Progenitor cell of endocrine pancreas (in vitro differentiated cells): Measurements from ENCODE around the gene SIL1. TPM values are rescaled to one million over a fixed set of nuclear protein-coding genes. Genes with fewer than 3 reads are reported as not detected.

Experiments used
- DNase-seq: peaks from one replicate; pipeline ENCODE4 v3.0.0; 2021; ENCODE audit warnings: low spot score; ENCODE audit not compliant: unreplicated experiment
- H3K27ac Mint-ChIP-seq: 2 replicates; pipeline ENCODE4 v1.8.0; 2021; ENCODE audit warnings: mild to moderate bottlenecking, moderate library complexity, mixed read lengths
- H3K27me3 Mint-ChIP-seq: 2 replicates; pipeline ENCODE4 v1.8.0; 2021; ENCODE audit warnings: mixed read lengths
- H3K36me3 Mint-ChIP-seq: 2 replicates; pipeline ENCODE4 v1.8.0; 2022; ENCODE audit warnings: mixed read lengths; ENCODE audit not compliant: insufficient read depth
- H3K4me1 Mint-ChIP-seq: 2 replicates; pipeline ENCODE4 v1.8.0; 2021; ENCODE audit warnings: low read depth, mixed read lengths
- H3K4me3 Mint-ChIP-seq: 2 replicates; pipeline ENCODE4 v1.8.0; 2021; ENCODE audit warnings: low read depth, mild to moderate bottlenecking, moderate library complexity, mixed read lengths
- H3K9me3 Mint-ChIP-seq: 2 replicates; pipeline ENCODE4 v1.8.0; 2021; ENCODE audit warnings: low read depth, mixed read lengths
- CTCF ChIP-seq: fragments of 200-600 bp; sonication (generic); IDR thresholded peaks from one replicate; pipeline ENCODE4 v1.5.0; 2021; ENCODE audit warnings: antibody characterized with exemption, mild to moderate bottlenecking; ENCODE audit not compliant: unreplicated experiment
- total RNA-seq: library from RNA; stranded (reverse); gene quantifications from 2 replicates; pipeline ENCODE4 v1.2.1, GENCODE V29; 2021

The SIL1 gene
- total RNA-seq, 1 donor from 2014 or later: 26.0 TPM

- Mint-ChIP-seq H3K27ac (no peak overlapping the region), H3K27me3 (no peaks in the 10 kb centered on the region), H3K9me3 (peaks cover 3% of the 10 kb centered on the region), H3K4me3 (no peak overlapping the region), H3K4me1 (no peaks in the 10 kb centered on the region), H3K36me3 (peaks cover 4% of the 10 kb centered on the region)
- no peak for TF ChIP-seq CTCF
- no peak for DNase-seq
Observed at GRCh38 chr5:139027150-139027549, 171.0 kb downstream of the SIL1 start.

GRCh38 chr5:139025651-139026050, 172.5 kb downstream of the SIL1 start:
- Mint-ChIP-seq H3K4me3 (no peak overlapping the region), H3K27me3 (no peaks in the 10 kb centered on the region), H3K9me3 (no peaks in the 10 kb centered on the region), H3K4me1 (no peaks in the 10 kb centered on the region), H3K27ac (no peak overlapping the region), H3K36me3 (peaks cover 4% of the 10 kb centered on the region)
- no peak for TF ChIP-seq CTCF
- DNase-seq: no peak

GRCh38 chr5:139023286-139023685, 174.9 kb downstream of the SIL1 start:
- Mint-ChIP-seq H3K9me3 (no peaks in the 10 kb centered on the region), H3K27me3 (no peaks in the 10 kb centered on the region), H3K27ac (no peak overlapping the region), H3K4me1 (no peaks in the 10 kb centered on the region), H3K36me3 (peaks cover 6% of the 10 kb centered on the region), H3K4me3 (no peak overlapping the region)
- no peak for DNase-seq
- no peak for TF ChIP-seq CTCF

- no peak overlapping the region for H3K4me3 Mint-ChIP-seq
- no peak for DNase-seq
- H3K27me3 Mint-ChIP-seq: no peaks in the 10 kb centered on the region
- no peak for TF ChIP-seq CTCF
- peaks cover 5% of the 10 kb centered on the region for H3K4me1 Mint-ChIP-seq
- H3K27ac Mint-ChIP-seq: no peak overlapping the region
- no peaks in the 10 kb centered on the region for H3K9me3 Mint-ChIP-seq
- H3K36me3 Mint-ChIP-seq: peaks cover 7% of the 10 kb centered on the region
Observed at GRCh38 chr5:139022528-139022927, 175.6 kb downstream of the SIL1 start.

GRCh38 chr5:139021346-139021745, 176.8 kb downstream of the SIL1 start:
- Mint-ChIP-seq H3K9me3 (no peaks in the 10 kb centered on the region), H3K27ac (no peak overlapping the region), H3K36me3 (peaks cover 5% of the 10 kb centered on the region), H3K27me3 (no peaks in the 10 kb centered on the region), H3K4me3 (no peak overlapping the region), H3K4me1 (peaks cover 7% of the 10 kb centered on the region)
- no peak for TF ChIP-seq CTCF
- DNase-seq: no peak
